ENCODE results near the gene TYR.

GRCh38 chr11:89175796-89176195, 1.9 kb upstream of the TYR start:
- TF ChIP-seq CTCF (IDR thresholded peaks at IDR 0.05) (no peak), POLR2A (IDR thresholded peaks at IDR 0.05) (no peak)
